Ramos (cell line): Measurements from ENCODE around the gene WTAP.
"Not testable (repeated sequence)": the region's sequence is repeated elsewhere in the genome, so short reads cannot be mapped to it uniquely, and the experiment has no call there.

Experiments
- in situ Hi-C: fragments of 300-500 bp; cut with MboI; formaldehyde crosslinking; loops from one replicate; pipeline ENCODE4 v1.14.3; 2022; ENCODE audit warnings: low sequenced_read_pairs; ENCODE audit not compliant: unreplicated experiment

WTAP gene

DNA sequence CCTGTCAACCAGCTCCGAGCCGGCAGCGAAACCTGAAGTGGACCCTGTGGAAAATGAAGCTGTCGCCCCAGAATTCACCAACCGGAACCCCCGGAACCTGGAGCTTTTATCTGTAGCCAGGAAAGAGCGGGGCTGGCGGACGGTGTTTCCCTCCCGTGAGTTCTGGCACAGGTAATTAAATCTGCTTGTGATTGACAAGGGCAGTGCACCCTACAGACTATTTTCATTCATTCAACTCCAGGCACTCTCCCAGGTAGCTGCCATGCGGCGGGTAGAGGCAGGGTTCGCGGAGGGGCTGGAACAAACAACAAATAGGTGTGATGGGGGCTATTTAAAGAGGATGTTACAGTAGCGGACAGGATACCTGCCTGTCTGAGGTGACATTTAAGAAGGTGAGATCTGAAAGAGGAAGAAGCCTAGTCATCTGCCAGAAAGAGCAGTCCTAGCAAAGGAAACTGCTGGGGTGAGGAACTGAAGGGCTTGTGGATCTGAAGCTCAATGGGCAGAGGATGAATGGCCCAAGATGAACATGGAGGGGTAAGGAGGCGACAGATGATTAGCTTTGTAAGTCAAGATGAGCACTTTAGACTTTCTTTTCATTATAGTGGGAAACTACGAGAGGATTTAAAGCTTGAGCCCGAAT lies 63.8 kb downstream of the WTAP start:
- in situ Hi-C loops: no loop called here

DNA sequence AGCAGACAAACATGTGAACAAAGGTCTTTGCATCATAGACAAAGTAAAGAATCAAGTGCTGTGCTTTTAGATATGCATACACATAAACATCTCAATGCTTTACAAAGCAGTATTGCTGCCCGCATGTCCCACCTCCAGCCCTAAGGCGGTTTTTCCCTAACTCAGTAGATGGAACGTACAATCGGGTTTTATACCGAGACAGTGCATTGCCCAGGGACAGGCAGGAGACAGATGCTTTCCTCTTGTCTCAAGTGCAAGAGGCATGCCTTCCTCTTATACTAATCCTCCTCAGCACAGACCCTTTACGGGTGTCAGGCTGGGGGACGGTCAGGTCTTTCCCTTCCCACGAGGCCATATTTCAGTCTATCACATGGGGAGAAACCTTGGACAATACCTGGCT lies 67.7 kb downstream of the WTAP start:
- in situ Hi-C loops: not testable (repeated sequence)

DNA sequence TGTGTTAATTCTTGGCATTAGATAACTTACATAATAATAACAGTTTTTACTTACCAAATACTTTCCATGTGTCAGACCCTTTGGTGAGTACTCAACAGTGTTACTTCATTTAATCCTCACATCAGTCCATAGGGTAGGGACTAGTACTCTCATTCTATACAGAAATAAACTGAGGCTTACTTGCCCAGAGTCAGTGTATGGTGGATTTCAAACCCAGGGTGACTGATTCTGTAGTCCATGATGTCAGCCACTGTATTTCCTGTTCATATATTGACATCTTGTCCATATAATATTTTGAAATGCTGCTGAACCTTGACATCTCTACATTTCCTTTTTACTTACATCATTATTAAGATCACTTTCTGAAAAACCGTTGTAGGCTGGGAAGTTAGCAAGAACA lies 70.2 kb downstream of the WTAP start:
- in situ Hi-C loops: no loop called here

DNA sequence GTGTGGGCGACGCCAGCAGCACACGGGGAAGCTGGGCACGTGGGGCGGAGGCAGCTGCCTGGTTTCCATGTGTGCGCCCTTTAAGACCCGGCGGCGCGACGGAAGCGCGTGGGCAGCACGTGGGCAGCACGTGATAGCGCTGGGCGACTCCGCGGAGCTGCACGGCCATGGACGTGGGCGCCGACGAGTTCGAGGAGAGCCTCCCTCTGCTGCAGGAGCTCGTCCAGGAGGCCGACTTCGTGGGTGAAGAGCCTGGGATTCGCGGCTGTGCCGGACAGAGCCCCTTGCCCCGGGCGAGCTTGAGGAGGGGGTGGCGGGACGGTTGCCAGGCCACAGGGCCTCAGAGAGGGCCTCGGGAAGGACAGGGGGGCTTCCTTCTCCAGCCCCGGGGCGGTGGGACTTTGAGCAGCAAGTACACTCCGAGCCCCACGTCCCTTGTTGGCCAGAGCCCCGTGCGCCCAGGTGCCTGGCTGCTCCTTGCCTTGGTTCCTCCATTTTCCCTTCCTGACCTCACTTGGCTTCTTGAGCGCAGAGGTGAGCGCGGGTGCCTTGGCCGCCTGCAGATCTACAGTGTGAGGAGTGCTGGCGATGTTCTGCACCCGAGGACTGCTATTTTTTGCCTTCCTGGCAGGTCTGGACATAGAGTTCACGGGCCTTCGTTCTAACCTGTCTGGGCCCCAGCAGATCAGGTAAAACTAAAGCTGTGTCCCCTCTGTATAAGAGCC lies 73.0 kb downstream of the WTAP start, which contains the start of gene PNLDC1:
TSS of gene PNLDC1 (plus strand) at position 136 of the 725 bp plus-strand sequence. CDS start at position 168, 32 bp downstream.
- in situ Hi-C loops: no loop called here

DNA sequence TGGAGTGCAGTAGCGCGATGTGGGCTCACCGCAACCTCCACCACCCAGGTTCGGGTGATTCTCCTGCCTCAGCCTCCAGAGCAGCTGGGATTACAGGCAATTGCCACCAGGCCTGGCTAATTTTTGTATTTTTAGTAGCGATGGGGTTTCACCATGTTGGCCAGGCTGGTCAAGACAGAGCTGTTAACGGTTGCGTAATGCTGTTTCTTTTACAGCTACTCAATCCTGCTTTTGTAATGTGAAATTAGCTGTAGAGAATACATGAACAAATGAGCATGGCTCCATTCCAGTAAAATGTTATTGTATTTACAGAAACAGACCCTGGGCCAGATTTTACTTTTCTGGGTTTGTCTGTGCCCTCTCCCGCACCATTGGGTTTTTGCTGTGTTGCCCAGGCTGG lies 74.6 kb downstream of the WTAP start:
- in situ Hi-C loops: no loop called here

DNA sequence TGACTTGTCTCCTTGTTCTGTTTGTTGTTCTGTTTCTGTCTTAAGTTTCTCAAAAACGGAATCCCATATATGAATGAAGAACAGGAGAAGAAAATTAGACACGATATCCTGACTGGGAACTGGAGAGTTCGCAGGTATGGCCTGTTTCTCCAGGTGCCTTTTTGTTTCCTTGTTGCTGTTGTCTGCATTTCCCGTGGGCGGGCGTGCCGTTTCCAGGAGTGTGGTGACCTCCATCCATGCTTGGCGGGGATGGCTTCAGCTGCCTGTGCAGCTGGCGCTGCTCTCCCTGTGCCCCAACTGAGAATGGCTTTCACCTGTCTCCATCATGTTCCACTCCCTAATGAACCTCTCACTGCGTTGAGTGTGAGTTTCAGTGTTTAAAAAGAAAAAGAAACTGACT lies 77.2 kb downstream of the WTAP start:
- in situ Hi-C loops: no loop called here

DNA sequence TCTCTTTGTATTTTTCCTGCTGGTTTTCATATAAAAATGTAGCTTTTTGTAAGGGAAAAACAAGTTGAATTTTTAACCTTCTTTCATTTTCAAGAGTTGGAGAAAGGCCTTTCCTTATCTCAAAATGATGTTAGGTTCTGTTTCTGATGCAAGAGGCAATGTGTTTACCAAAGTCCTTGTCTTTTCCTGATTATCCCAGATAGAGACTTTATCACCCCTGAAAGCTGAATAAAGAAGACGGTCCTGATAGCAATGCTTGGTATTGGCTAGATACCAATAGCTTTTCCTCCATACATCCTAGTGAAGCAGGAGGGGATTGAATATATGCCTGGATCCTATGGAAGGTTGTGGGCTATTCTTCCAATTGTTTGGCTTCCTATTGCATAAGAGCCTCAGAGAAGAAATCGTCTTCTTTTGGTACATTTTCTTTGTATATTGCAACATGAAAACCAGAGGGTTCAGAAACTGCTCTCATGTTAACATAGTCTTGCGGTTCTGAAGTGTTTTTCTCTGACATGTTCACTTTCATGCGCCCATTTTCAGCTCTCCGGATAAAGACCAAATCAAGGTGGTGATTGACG lies 78.2 kb downstream of the WTAP start:
- in situ Hi-C loops: no loop called here
